Activated T-cell treated with anti-CD3 and anti-CD28 coated beads for 4 hours (primary cell): ENCODE results near the gene GABBR1.
"Not testable (repeated sequence)": the region's sequence is repeated elsewhere in the genome, so short reads cannot be mapped to it uniquely, and the experiment has no call there.

Experiments
- DNase-seq: peaks from one replicate; pipeline ENCODE4 v3.0.0-alpha.2; 2020

The GABBR1 gene

DNA sequence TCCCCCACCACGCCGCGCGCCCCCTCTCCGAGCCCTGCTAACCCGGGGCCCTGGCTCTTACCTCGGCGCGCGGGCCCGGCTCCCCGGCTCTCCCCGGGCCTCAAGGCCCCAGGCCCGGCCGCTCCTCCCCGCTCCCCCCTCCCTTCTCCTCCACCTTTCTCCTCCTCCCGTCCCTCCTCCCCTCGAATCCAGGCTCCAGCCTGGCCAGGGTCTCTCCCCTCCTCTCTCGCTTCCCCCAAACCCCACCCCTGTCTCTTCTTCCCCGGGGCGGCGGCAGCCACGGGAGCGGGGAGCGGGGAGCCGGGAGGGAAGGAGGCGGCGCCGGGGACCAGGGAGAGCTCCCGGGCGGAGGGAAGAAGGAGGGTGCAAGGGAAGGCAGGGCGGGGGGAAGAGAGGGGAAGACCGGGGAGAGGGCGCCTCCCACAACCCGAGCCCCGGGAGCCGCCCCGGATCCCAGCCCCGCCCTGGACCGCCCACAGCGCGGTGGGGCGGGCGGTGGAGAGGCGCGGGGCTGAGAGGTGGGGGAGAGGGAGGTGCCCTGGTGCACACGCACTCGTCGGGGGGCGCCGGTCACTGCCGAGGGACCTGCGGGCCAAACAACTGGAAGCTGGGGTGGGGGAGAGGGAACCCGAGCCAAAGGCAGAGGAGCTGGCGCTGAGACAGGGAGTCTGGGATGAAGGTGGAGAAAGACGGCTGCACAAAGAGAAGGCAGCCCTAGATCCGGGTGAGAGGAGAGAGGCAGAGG lies at the start of gene GABBR1:
Gene GABBR1 (minus strand): TSS at position 395 of the 745 bp plus-strand sequence. CDS start 798 bp downstream, outside the sequence.
- DNase-seq: peak; percentile 62

GRCh38 chr6:29681811-29682210 lies 48.8 kb upstream of the GABBR1 start:
- no peak for DNase-seq

- no peak for DNase-seq
These were observed 47.9 kb upstream of the GABBR1 start, which contains the start of gene ZFP57 for GRCh38 chr6:29680904-29681303. ZFP57 (minus strand) TSS chr6:29681152; CDS start chr6:29677003, 4,149 bp downstream.

DNA sequence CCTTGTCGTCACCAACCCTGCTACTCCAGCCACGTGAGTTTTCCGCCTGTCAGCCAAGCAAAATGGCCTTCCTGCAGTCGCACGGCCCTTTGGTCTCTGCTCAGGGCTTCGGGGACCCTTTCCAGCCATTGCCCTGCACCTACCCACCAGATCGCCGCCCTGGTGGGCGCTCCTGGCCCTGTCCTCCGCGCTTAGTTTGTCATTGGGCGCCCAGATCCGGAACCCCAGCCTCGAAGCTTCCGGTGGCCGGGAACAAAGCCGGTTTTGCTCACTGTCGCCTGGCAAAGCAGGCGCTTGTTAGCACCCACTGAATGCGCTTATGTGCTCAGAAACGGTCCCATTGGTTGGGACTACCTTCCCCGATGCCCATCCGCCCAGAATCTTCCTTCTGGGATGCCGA lies 47.4 kb upstream of the GABBR1 start:
- DNase-seq: no peak

GRCh38 chr6:29679962-29680361 lies 47.0 kb upstream of the GABBR1 start:
- DNase-seq: no peak

- no peak for DNase-seq
These were observed 45.1 kb upstream of the GABBR1 start for GRCh38 chr6:29678114-29678513.

- DNase-seq: no peak
These were observed 44.1 kb upstream of the GABBR1 start for GRCh38 chr6:29676981-29677601.

DNA sequence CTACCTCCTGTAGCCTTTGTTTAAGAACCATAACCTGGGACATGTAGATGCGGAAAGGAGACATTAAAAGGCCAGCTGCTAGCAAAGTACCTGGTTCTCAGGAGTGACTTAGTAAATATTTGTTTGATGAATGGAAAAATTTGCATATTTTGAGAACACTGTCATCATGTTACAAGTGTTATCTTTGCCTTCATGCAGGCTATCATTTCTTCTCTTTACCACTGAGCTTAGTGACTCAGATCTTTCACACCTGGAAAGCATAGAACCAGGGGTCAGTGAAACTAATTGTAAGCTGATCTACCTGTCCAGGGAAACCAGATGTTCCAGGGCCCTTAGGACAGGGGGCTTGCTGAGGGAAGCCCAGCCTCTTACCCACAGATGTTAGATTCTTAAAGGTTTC lies 42.6 kb upstream of the GABBR1 start:
- DNase-seq: no peak

DNA sequence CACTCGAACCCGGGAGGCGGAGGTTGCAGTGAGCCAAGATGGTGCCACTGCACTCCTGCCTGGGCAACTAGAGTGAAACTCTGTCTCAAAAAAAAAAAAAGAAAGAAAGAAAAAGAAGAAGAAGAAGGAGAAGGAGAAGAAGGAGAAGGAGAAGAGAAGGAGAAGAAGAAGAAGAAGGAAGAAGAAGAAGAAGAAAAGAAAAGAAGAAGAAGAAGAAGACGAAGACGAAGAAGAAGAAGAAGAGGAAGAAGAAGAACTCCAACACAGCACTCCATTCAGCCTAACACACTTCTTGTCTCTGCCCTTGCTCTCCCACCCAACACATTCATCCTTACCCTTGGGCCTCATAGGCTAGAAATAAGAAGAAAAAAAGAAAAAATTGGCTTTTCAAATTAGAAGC lies 41.0 kb upstream of the GABBR1 start:
- no peak for DNase-seq

- no peak for DNase-seq
These were observed 40.2 kb upstream of the GABBR1 start for GRCh38 chr6:29673161-29673560.

GRCh38 chr6:29672116-29672515 lies 39.1 kb upstream of the GABBR1 start:
- not testable (repeated sequence) for DNase-seq

DNA sequence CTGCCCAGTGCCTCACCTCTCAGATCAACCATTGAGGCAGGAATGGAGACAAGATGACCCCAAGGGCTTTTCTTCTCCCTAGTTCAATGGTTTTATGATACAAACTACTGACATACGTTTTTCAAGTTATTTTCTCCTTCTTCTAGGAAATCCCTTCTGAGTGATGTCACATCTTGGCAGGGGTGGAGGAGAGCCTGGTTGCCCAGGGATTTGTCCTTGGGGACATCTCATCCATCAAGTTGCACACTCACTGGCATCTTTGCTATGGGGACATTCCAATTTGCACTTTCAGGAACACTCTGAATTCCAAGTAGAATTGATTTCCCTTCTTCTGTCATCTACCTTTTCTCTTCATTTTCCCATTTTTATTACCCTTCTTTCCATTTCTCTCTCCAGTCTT lies 38.0 kb upstream of the GABBR1 start:
- no peak for DNase-seq

DNA sequence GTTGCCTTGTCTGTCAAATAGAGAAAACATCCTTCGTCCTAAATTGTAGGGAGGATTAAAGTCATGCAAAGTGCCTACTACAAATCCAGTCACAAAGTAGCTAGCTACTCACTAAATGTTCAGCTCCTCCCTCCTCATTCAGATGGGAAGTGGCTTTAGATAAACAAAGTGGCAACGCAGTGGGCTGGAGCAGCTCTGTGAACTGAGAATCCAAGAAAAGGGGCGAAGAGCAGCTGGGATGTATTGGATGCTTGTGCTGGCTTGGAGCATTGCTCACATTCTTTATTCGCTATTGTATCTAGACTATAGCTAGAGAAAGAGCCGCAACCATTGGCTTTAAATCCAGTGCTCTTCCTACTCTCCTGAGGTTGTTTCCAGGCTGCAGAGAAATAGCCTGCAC lies 34.2 kb upstream of the GABBR1 start:
- no peak for DNase-seq

DNA sequence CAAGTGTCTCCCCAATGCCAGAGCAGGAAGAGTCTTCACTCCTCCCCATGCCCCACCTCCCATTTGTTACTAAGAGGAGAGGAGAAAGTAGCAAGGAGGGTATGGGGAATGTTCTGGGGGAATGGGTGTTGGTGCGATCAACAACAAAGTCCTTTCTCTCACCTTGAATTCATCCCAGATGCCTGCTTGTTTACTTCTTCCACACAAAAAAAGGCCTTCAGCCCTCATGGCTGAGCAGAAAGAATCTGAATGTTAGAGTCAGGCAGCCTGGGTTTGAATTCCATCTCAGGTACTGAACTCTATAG lies 33.8 kb upstream of the GABBR1 start:
- DNase-seq: no peak

DNA sequence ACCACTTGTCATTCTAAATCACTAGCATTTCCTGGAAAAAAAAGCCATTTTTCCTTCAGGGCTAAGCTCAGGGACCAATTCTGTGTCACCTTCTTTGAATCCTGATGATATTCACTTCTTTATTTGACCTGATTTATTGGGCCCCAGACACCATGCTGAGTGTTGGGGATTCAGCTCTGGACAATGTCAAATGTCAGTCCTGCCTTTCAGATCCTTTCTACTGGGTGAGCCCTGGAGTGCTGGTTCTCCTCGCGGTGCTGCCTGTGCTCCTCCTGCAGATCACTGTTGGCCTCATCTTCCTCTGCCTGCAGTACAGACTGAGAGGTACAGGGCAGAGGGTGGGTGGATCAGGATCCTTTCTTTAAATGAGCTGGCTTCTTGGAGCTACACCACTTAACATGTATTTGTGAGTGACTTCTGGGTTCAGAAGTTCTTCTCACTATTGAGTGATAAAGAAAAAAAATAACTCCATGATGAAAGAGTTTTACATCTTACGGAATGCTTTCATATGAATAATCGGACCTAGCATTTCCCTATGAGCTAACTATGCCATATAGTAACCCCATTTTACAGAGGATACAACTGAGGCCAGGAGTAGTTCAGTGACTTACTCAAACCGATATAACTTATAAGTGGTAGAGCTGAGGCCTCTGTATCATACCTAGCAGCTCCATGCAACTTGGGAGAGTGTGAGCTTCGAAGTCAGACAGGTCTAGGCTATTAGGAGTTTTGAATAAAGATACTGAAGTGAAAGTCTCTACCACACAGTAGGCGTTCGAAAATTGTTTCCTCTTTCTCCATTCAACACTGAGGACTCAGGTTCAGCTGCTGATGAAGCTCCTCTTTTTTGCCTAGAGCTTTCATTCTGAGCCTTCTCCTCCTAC lies 33.2 kb upstream of the GABBR1 start:
- DNase-seq: no peak

- no peak for DNase-seq
These were observed 30.5 kb upstream of the GABBR1 start for GRCh38 chr6:29663300-29664042.

DNA sequence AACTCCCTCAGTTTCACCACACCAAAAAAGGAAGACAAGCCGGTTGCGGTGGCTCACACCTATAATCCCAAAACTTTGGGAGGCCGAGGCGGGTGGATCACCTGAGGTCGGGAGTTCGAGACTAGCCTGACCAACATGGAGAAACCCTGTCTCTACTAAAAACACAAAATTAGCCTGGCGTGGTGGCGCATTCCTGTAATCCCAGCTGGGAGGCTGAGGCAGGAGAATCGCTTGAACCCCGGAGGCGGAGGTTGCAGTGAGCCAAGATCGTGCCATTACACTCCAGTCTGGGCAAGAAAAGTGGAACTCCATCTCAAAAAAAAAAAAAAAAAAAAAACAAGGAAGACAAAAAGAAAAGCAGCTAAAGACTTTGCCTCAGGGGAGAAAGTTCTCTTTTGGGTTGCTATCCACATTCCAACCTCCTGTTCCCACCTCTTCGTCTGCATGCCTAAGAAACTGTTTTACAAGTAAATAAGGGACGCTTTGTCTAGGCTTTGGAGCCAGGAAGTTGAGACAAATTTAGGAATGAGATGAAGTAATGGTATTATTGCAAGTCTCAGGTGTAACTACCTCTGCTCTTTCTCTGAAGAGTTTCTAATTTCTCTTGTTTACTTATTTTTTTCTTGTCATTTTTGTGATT lies 28.6 kb upstream of the GABBR1 start:
- DNase-seq: not testable (repeated sequence)

GRCh38 chr6:29661071-29661470 lies 28.1 kb upstream of the GABBR1 start:
- no peak for DNase-seq

DNA sequence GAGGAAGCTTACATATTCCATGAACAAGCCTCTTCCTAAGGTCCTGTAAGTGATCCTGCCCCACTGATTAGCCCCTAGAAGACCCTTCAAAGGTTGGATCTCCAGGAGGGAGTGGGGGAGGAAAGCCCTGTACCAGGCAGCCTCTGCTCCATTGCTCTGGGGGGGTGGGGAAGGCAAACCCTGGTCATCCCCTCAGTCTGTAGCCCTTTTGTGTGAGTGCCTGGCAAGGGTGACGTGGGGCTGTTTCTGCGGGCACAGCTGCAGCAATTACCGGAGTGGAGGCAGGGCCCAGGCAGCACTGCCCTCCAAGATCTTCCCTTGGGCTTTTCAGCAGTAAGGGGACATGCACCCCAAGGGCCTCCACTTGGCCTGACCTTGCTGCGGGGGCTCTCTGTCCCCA lies 23.8 kb upstream of the GABBR1 start, which contains the start of gene MOG:
Gene MOG (plus strand): TSS at position 295 of the 400 bp plus-strand sequence. CDS start 118 bp downstream, outside the sequence.
- no peak for DNase-seq

GRCh38 chr6:29656157-29656556 lies 23.2 kb upstream of the GABBR1 start:
- DNase-seq: no peak

DNA sequence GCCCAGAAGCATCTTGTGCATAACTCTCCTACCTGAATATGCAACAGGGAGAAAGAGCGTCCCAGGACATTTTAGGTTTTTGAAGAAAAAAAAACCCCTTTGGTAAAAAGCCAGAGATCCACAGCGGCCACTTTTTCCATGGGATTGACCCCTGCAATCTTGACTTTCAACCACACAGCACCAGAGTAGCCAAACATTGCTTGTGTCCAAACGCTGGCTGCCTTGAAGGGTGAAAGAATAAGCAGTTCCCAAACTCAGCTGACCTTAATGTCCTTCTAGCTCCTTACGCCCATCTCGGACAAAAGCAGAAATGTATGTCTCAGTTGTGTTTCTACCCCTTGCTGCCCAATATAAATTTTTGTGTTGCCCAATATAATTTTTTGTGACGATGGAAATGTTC lies 22.7 kb upstream of the GABBR1 start:
- DNase-seq: no peak

DNA sequence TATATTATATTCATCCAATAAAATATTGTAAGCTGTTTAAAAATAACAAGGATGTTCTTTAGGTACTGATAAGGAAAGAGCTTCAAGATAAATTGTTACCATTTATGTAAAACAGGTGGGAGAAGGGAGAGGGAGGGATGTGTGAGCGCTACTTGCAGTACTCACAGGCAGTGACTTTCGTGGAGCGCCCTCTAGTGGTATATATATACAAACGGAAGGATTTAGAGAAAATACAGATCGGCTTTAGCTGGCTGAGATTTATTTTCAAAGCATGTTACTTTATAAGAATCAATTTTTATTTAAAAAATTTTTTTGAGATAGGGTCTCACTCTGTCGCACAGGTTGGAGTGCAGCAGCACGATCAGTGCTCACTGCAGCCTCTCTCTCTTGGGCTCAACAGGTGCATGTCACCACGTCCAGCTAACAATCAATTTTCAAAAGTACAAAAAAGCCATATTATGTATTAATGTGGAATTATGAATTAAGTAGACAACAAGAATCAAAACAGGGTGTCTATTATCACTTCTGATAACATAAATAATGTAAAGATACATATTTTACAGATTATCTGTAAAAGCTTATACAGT lies 20.6 kb upstream of the GABBR1 start:
- peak; percentile 23 for DNase-seq
